Body of pancreas (tissue), 4 donors: ENCODE measurements around the gene RBFOX2.

ENCODE experiments used
- CTCF ChIP-seq, 7 experiments: fragments of 450-650 bp in 4 of 7; fragments of 200-600 bp in 3 of 7; sonication (generic) in 3 of 7; IDR thresholded peaks; one replicate each; pipeline ENCODE4 v1.5.1; 2016 to 2019; ENCODE audit warnings: antibody characterized with exemption in 7 of 7
- POLR2A ChIP-seq, 3 donors: fragments of 450-650 bp; IDR thresholded peaks; one replicate each; pipeline ENCODE4 v1.6.1; 2016; ENCODE audit warnings: antibody characterized with exemption in 3 of 3, mild to moderate bottlenecking in 2 of 3

- TF ChIP-seq CTCF (IDR thresholded peaks at IDR 0.05), result no peak
- no peak for TF ChIP-seq POLR2A (IDR thresholded peaks at IDR 0.05)
These were observed 134.9 kb downstream of the RBFOX2 start for GRCh38 chr22:35893698-35894097.
